WI38 (cell line): ENCODE measurements around the gene HM13.
A peak's percentile ranks its signal among the peaks of the same experiment; 100 is the strongest.

Experiments
- H3K4me3 ChIP-seq: 2 replicates; pipeline ENCODE4 v1.5.1; 2011; ENCODE audit warnings: low read depth, mild to moderate bottlenecking, control low read depth, low read length
- TF ChIP-seq, protein P1 (sequence below): IDR thresholded peaks from 2 replicates; pipeline ENCODE4 v1.5.1; 2012; ENCODE audit warnings: low read depth, mild to moderate bottlenecking, control low read depth, low read length

HM13 gene

DNA sequence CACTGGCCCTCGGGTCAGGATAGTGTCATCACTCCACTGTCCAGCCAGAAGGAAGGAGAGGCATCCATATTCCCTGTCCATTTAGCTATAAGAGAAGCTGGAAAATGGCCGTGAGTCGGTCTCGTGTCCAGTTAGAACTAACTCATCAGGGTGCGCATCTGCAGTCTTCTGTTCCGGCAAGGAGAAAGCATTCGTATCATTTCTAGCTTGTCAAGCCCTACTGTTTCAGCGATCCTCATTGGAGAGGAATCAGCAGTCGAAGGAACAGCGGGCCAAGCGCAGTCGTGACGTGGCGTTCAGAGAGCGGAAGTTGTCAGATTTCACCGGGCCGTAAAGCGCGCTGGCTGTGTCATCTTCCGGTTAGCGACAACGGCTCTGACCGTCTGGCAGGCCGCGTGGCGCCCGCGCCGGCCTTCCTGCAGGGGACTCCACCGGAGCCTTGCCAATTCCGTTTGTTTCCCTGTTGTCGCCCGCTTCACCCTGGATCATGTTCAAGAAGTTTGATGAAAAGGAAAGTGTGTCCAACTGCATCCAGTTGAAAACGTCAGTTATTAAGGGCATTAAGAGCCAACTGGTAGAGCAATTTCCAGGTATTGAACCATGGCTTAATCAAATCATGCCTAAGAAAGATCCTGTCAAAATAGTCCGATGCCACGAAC, 32.9 kb downstream of the HM13 start:
- TF ChIP-seq, protein P1, sequence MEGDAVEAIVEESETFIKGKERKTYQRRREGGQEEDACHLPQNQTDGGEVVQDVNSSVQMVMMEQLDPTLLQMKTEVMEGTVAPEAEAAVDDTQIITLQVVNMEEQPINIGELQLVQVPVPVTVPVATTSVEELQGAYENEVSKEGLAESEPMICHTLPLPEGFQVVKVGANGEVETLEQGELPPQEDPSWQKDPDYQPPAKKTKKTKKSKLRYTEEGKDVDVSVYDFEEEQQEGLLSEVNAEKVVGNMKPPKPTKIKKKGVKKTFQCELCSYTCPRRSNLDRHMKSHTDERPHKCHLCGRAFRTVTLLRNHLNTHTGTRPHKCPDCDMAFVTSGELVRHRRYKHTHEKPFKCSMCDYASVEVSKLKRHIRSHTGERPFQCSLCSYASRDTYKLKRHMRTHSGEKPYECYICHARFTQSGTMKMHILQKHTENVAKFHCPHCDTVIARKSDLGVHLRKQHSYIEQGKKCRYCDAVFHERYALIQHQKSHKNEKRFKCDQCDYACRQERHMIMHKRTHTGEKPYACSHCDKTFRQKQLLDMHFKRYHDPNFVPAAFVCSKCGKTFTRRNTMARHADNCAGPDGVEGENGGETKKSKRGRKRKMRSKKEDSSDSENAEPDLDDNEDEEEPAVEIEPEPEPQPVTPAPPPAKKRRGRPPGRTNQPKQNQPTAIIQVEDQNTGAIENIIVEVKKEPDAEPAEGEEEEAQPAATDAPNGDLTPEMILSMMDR = no peak
- peak overlapping the region; percentile 64 for H3K4me3 ChIP-seq

DNA sequence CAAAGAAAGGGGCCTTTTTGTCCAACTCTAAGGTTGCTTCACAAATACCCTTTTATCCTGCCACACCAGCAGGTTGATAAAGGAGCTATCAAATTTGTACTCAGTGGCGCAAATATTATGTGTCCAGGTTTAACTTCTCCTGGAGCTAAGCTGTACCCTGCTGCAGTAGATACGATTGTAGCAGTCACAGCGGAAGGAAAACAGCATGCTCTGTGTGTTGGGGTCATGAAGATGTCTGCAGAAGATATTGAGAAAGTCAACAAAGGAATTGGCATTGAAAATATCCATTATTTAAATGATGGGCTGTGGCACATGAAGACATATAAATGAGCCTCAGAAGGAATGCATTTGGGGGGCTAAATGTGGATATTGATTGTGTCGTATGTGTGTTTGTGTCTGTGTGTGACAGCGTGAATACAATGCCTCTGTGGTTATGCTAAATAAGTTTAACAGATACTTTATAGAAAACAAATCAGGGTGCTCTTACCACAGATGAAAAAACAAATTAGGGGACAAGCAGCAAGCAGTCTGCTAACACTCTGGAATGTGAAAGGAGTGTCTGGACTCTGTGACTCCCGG, 33.6 kb downstream of the HM13 start:
- TF ChIP-seq, protein P1 = no peak
- H3K4me3 ChIP-seq = peak overlapping the region; percentile 64

DNA sequence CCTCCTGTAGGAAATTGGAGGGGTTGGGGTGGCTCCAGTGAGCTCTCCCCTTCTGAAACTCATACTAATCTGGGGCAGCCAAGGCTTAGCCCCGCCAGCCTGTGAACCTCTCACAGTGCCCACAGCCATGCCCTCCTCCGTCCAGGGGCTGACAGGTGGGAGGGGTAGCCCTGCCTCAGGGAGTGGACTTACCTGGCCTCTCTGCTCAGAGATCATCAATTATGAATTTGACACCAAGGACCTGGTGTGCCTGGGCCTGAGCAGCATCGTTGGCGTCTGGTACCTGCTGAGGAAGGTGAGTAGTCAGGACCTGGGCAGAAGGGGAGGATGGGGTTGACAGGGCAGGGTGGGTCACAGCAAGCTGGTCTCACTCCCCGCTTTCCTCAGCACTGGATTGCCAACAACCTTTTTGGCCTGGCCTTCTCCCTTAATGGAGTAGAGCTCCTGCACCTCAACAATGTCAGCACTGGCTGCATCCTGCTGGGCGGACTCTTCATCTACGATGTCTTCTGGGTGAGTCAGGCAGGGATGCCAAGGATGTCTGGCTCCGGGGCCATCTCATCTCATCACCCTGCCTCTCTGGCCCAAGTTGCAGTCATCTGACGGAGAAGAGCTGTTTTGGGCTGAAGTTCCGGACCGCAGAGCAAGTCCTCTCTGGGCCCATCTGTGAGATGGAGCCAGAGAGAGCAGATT, 34.7 kb downstream of the HM13 start:
- no peak overlapping the region for H3K4me3 ChIP-seq
- TF ChIP-seq, protein P1 = no peak

DNA sequence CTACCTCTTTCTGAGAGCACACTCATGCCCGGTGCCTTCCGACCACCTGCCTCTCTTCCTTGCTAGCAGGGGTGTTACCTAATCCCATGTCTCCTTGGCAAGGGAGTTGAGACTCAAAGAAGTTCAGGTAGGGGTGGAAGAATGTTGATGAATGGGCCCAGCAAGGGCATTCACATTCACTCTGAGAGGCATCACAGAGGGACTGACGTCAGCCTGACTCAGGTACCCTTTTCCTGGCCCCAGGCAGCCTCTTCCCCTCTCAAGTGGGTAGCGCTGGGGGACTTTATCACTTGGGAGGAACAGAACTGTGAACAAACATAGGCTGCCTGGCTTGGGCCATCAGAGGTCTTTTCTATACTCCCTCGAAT, 35.3 kb downstream of the HM13 start:
- H3K4me3 ChIP-seq = no peak overlapping the region
- TF ChIP-seq, protein P1 = no peak

DNA sequence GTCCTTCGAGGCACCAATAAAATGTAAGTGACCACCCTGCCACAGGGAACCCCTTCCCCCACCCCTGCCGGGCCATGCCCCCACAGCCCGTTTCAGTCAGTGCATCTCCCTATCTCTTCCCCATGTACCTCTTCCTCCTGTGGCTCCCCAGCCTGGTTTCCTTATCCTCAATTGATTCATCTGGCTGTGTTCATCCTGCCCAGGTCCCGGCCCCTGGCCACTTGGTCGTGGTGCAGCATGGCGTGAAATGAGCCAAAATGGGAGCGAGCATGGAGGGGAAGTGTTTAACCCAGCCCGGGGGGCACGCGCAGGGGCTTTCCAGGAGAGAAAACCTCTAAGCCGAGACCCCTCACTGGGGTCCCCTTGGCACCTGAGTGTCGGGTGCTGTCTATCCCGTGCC, 35.9 kb downstream of the HM13 start:
- TF ChIP-seq, protein P1 = no peak
- no peak overlapping the region for H3K4me3 ChIP-seq

DNA sequence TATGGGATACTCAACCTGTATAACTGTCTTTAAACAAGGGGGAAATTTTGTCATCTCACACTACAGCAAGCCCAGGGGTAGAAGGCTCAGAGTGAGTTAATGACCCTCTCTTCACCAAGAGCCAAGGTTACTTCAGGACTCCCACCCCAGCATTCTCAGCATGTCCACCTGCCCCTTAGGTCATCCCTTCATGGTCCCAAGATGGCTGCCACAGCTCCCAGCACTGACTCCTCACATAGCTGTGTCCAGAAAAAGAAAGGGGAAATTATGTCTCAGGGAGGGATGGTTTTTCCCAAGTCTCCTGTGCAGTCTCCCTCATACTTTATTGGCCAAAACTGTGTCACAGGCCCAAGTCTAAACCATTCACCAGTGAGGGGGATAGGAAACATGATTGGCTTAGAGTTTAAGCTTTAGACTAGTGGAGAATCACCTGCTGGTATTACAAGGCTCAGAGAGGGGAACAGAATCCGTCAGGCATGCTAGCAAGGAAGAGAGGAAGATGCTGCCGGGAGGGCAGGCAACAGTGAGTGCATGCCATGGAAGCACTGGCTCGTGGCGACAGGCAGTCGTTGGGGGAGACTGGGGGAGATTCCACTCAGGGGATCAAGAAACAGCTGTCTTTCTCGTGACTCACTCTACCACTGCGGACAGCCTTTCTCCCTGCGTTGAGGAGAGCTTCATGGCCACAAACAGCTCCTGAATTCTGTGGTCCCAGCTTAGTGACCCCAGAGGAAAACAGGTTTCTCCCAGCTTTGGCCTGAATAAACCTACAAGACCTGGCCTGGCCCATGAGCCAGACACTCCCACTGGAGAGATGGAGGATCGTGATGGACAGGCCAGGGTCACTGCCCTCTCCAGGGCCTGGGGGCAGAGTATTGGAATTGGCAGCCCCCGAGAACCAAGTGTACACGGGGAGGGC, 37.2 kb downstream of the HM13 start:
- TF ChIP-seq, protein P1 = no peak
- no peak overlapping the region for H3K4me3 ChIP-seq
